ENCODE data around the gene CDC42. TPM values are rescaled to one million over a fixed set of nuclear protein-coding genes. Genes with fewer than 3 reads are reported as not detected.

The CDC42 gene
- total and polyA plus RNA-seq, 2 of the 4 experiments (the other 2 are of a cell fraction) = 162 to 609 TPM

GRCh38 chr1:22131875-22132486 lies 79.5 kb downstream of the CDC42 start:
- H3K56ac ChIP-seq (ENCODE audit: extremely low read depth, insufficient read depth, low read length) = no peak overlapping the region
- H3K79me1 ChIP-seq (ENCODE audit: low read depth in 1 of 2, low read length in 2 of 2) = no peaks in the 10 kb centered on the region
- peaks cover 4% of the 10 kb centered on the region for H3K4me1 ChIP-seq (ENCODE audit: control insufficient read depth, insufficient read depth, low read length)
- intact Hi-C loops (cut with micrococcal nuclease) = loop anchor here (1.0 to 5.0 kb wide), 2 partner anchors 215 to 284 kb away; no protein-coding TSS in a partner anchor
- ATAC-seq (ENCODE audit: low read depth) = peak; percentile 30
- no peak overlapping the region for H3K23ac ChIP-seq (ENCODE audit: low read depth, low read length)
- no peak overlapping the region for H3K14ac ChIP-seq (replicated peaks; ENCODE audit: low read depth, low read length)
- peaks cover 6% of the 10 kb centered on the region for H3K27me3 ChIP-seq (ENCODE audit: control insufficient read depth, insufficient read depth, low read length)
- peak overlapping the region; percentile 26; the same call in 1 of the 2 replicates for H2BK120ac ChIP-seq (ENCODE audit: low read depth, low read length)
- H4K20me1 ChIP-seq (ENCODE audit: insufficient read depth, low read length) = peaks cover 19% of the 10 kb centered on the region
- ChIA-PET POLR2A (ENCODE audit: unreplicated experiment) (no interaction called here), CTCF (interaction anchor here (1.1 kb wide), 1 partner anchor 142 kb away, joined by 3 read pairs; no protein-coding TSS in a partner anchor)
- no peaks in the 10 kb centered on the region for H3K9me3 ChIP-seq (ENCODE audit: control insufficient read depth, insufficient read depth, low read length)
- no peak overlapping the region for H3K27ac ChIP-seq (ENCODE audit: insufficient read depth, low read length)
- in situ Hi-C loops (cut with MboI; ENCODE audit: low sequenced_read_pairs) = no loop called here
- no peak overlapping the region for H2AK5ac ChIP-seq (ENCODE audit: low read depth, low read length)
- H2AFZ ChIP-seq (replicated peaks; ENCODE audit: low read length, poor library complexity) = no peak overlapping the region
- no peak overlapping the region for H3K18ac ChIP-seq (ENCODE audit: low read depth, low read length)
- WGBS, 2 experiments (ENCODE audit: extremely low coverage in 2 of 2, insufficient read length in 1 of 2) = 21% methylated on average over 2 of the region's 10 CpGs; no CpG with 5 or more reads in 1 of the 2 experiments
- no peak overlapping the region for H4K91ac ChIP-seq (ENCODE audit: insufficient read depth, low read depth, low read length)
- no peaks in the 10 kb centered on the region for H3K36me3 ChIP-seq (ENCODE audit: control insufficient read depth, insufficient read depth, low read length)
- no peak overlapping the region for H3K9ac ChIP-seq (ENCODE audit: low read depth, low read length)
- no peak overlapping the region for H4K5ac ChIP-seq (ENCODE audit: low read depth, low read length)
- H3K4me2 ChIP-seq (ENCODE audit: low read depth, low read length) = no peak overlapping the region
- BruUV-seq (replicated peaks) = no TSS peak
- dilution Hi-C loops (cut with HindIII; ENCODE audit: low sequenced_read_pairs, unreplicated experiment) = no loop called here
- H3K4ac ChIP-seq (ENCODE audit: low read depth, low read length) = no peak overlapping the region; the same call in 1 of the 2 replicates
- TF ChIP-seq RAD21 (IDR thresholded peaks at IDR 0.05; ENCODE audit: low read length) (peak; percentile 43), RCOR1 (IDR thresholded peaks at IDR 0.05; ENCODE audit: insufficient replicate concordance, low read length) (no peak), SMC3 (IDR thresholded peaks at IDR 0.05; ENCODE audit: low read depth, low read length) (peak; percentile 30)
- TF ChIP-seq, protein P1, sequence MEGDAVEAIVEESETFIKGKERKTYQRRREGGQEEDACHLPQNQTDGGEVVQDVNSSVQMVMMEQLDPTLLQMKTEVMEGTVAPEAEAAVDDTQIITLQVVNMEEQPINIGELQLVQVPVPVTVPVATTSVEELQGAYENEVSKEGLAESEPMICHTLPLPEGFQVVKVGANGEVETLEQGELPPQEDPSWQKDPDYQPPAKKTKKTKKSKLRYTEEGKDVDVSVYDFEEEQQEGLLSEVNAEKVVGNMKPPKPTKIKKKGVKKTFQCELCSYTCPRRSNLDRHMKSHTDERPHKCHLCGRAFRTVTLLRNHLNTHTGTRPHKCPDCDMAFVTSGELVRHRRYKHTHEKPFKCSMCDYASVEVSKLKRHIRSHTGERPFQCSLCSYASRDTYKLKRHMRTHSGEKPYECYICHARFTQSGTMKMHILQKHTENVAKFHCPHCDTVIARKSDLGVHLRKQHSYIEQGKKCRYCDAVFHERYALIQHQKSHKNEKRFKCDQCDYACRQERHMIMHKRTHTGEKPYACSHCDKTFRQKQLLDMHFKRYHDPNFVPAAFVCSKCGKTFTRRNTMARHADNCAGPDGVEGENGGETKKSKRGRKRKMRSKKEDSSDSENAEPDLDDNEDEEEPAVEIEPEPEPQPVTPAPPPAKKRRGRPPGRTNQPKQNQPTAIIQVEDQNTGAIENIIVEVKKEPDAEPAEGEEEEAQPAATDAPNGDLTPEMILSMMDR (conservative IDR thresholded peaks at IDR 0.05; ENCODE audit: low read depth, low read length) = peak; percentile 50
- no peak for DNase-seq
- no peak overlapping the region for H2AK9ac ChIP-seq (replicated peaks; ENCODE audit: low read depth, low read length, poor library complexity)
- no peak overlapping the region for H2BK5ac ChIP-seq (ENCODE audit: low read depth, low read length, poor library complexity, severe bottlenecking)
- H4K8ac ChIP-seq (ENCODE audit: low read depth in 2 of 2, low read length in 2 of 2) = no peak overlapping the region
- no peak overlapping the region for H2BK15ac ChIP-seq (ENCODE audit: low read depth, low read length)
- H2BK20ac ChIP-seq (ENCODE audit: low read depth, low read length) = no peak overlapping the region
- peaks cover 10% of the 10 kb centered on the region; the same call in 1 of the 2 replicates for H3K9me1 ChIP-seq (ENCODE audit: insufficient read depth, low read length)
- H3K4me3 ChIP-seq (ENCODE audit: insufficient read depth, low read depth, low read length) = no peak overlapping the region

Data from IMR-90 (cell line).